ENCODE measurements around the gene ADAMTS16.

DNA sequence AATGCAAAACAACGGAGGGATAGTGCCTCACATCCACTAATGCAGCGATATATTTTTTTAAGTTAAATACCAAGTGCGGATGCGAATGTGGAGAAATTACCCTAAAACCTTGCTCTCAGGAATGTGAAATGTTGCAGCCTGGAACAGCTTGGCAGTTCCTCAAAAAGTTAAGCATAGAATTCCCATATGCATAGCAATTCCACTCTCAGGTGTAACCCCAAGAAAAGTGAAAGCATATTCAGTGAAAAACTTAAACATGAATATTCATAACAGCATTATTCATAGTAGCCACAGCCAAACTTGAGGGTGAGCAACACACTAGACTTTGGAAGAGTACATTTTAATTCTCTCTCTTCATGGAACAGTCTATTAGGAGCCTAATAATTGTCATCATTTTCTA, 199.1 kb downstream of the ADAMTS16 start:
- TF ChIP-seq POLR2A (IDR thresholded peaks at IDR 0.05) (no peak), POLR2AphosphoS5 (IDR thresholded peaks at IDR 0.05) (no peak)
- TF ChIP-seq, protein P1, sequence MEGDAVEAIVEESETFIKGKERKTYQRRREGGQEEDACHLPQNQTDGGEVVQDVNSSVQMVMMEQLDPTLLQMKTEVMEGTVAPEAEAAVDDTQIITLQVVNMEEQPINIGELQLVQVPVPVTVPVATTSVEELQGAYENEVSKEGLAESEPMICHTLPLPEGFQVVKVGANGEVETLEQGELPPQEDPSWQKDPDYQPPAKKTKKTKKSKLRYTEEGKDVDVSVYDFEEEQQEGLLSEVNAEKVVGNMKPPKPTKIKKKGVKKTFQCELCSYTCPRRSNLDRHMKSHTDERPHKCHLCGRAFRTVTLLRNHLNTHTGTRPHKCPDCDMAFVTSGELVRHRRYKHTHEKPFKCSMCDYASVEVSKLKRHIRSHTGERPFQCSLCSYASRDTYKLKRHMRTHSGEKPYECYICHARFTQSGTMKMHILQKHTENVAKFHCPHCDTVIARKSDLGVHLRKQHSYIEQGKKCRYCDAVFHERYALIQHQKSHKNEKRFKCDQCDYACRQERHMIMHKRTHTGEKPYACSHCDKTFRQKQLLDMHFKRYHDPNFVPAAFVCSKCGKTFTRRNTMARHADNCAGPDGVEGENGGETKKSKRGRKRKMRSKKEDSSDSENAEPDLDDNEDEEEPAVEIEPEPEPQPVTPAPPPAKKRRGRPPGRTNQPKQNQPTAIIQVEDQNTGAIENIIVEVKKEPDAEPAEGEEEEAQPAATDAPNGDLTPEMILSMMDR (IDR thresholded peaks at IDR 0.05 in 8 of 11, conservative IDR thresholded peaks at IDR 0.05 in 3 of 11): no peak
